Neural progenitor cell (in vitro differentiated cells): Measurements from ENCODE around the gene CNPY4. TPM values are rescaled to one million over a fixed set of nuclear protein-coding genes. Genes with fewer than 3 reads are reported as not detected.

Source experiments
- DNase-seq: peaks from one replicate; pipeline ENCODE4 v3.0.0-alpha.2; 2016; ENCODE audit warnings: low spot score
- H2AFZ ChIP-seq: fragments of 200-600 bp; sonication (generic); replicated peaks from 2 replicates; pipeline ENCODE4 v1.6.1; 2016; ENCODE audit warnings: antibody characterized with exemption
- H3F3A ChIP-seq: fragments of 200-600 bp; sonication (generic); 2 replicates; pipeline ENCODE4 v1.6.1; 2016; ENCODE audit warnings: antibody characterized with exemption, low read depth
- H3K27ac ChIP-seq: fragments of 200-600 bp; sonication (generic); 2 replicates; pipeline ENCODE4 v1.5.1; 2016; ENCODE audit warnings: mild to moderate bottlenecking
- H3K27me3 ChIP-seq: fragments of 200-600 bp; sonication (generic); 2 replicates; pipeline ENCODE4 v1.6.1; 2016; ENCODE audit warnings: mild to moderate bottlenecking, moderate library complexity
- H3K36me3 ChIP-seq: fragments of 200-600 bp; sonication (generic); 2 replicates; pipeline ENCODE4 v1.5.1; 2016
- H3K4me1 ChIP-seq: fragments of 200-600 bp; sonication (generic); 2 replicates; pipeline ENCODE4 v1.6.1; 2016; ENCODE audit warnings: mixed run types
- H3K4me2 ChIP-seq: fragments of 200-600 bp; sonication (generic); 2 replicates; pipeline ENCODE4 v1.6.1; 2016
- H3K4me3 ChIP-seq: fragments of 200-600 bp; sonication (generic); 2 replicates; pipeline ENCODE4 v1.5.1; 2016
- H3K79me2 ChIP-seq: fragments of 200-600 bp; sonication (generic); 2 replicates; pipeline ENCODE4 v1.6.1; 2016; ENCODE audit warnings: low read depth
- H3K9ac ChIP-seq: fragments of 200-600 bp; sonication (generic); 2 replicates; pipeline ENCODE4 v1.6.1; 2016
- H3K9me3 ChIP-seq: fragments of 200-600 bp; sonication (generic); 2 replicates; pipeline ENCODE4 v1.5.1; 2016; ENCODE audit warnings: low read depth
- H4K20me1 ChIP-seq: fragments of 200-600 bp; sonication (generic); 2 replicates; pipeline ENCODE4 v1.6.1; 2016; ENCODE audit warnings: low read depth
- H3K27ac Mint-ChIP-seq: 3 replicates; pipeline ENCODE4 v1.8.0; 2021; ENCODE audit warnings: mixed read lengths
- H3K27me3 Mint-ChIP-seq: 2 replicates; pipeline ENCODE4 v1.8.0; 2022; ENCODE audit warnings: low read depth, mild to moderate bottlenecking, inconsistent platforms, moderate library complexity, mixed read lengths; ENCODE audit not compliant: insufficient read depth
- H3K36me3 Mint-ChIP-seq: 3 replicates; pipeline ENCODE4 v1.8.0; 2021; ENCODE audit warnings: mixed read lengths
- H3K4me1 Mint-ChIP-seq: 3 replicates; pipeline ENCODE4 v1.8.0; 2021; ENCODE audit warnings: mixed read lengths
- H3K4me3 Mint-ChIP-seq: 3 replicates; pipeline ENCODE4 v1.8.0; 2021; ENCODE audit warnings: mild to moderate bottlenecking, moderate library complexity, mixed read lengths
- H3K9me3 Mint-ChIP-seq: 3 replicates; pipeline ENCODE4 v1.8.0; 2020; ENCODE audit warnings: mixed read lengths
- EZH2 ChIP-seq: fragments of 200-600 bp; sonication (generic); IDR thresholded peaks from 2 replicates; pipeline ENCODE4 v1.6.1; 2017; ENCODE audit warnings: antibody characterized with exemption, mild to moderate bottlenecking, moderate library complexity
- EZH2phosphoT487 ChIP-seq: fragments of 200-600 bp; sonication (generic); IDR thresholded peaks from 2 replicates; pipeline ENCODE4 v1.6.1; 2017; ENCODE audit warnings: antibody characterized with exemption
- total RNA-seq: library from RNA; depleted of rRNA; stranded (reverse); fragments of >200 nt; gene quantifications from 2 replicates; pipeline ENCODE4 v1.2.3, GENCODE V29; 2015; ENCODE audit warnings: low replicate concordance
- TF ChIP-seq, protein P1 (sequence below): fragments of 200-600 bp; sonication (generic); IDR thresholded peaks from 2 replicates; pipeline ENCODE4 v1.5.1; 2017; ENCODE audit warnings: antibody characterized with exemption, mild to moderate bottlenecking

CNPY4 gene
- total RNA-seq, 1 donor from 2014 or later = 25.8 TPM

DNA sequence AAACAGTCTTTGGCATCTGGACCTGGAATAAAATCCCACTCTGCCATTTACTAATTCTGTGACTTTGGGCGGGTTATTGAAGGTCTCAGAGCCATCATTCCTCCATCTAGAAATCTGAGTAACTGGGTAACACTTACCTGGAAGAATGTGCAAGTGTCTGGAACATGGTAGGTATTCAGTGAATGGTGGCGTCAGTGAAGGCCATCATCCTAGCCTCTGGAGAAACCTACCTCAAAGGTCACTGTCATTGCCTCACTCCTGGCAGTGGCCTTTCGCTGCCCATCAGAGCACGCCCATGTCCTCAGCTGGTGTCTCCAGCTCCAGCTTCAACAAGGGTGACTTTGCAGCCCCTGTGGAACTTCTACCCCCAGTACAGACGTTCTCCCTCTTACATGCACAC, 44.4 kb downstream of the CNPY4 start:
- H3K36me3 Mint-ChIP-seq = no peaks in the 10 kb centered on the region
- H3K9me3 Mint-ChIP-seq = no peaks in the 10 kb centered on the region
- no peak overlapping the region for H3K4me3 ChIP-seq
- TF ChIP-seq, protein P1, sequence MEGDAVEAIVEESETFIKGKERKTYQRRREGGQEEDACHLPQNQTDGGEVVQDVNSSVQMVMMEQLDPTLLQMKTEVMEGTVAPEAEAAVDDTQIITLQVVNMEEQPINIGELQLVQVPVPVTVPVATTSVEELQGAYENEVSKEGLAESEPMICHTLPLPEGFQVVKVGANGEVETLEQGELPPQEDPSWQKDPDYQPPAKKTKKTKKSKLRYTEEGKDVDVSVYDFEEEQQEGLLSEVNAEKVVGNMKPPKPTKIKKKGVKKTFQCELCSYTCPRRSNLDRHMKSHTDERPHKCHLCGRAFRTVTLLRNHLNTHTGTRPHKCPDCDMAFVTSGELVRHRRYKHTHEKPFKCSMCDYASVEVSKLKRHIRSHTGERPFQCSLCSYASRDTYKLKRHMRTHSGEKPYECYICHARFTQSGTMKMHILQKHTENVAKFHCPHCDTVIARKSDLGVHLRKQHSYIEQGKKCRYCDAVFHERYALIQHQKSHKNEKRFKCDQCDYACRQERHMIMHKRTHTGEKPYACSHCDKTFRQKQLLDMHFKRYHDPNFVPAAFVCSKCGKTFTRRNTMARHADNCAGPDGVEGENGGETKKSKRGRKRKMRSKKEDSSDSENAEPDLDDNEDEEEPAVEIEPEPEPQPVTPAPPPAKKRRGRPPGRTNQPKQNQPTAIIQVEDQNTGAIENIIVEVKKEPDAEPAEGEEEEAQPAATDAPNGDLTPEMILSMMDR = no peak
- TF ChIP-seq EZH2 (no peak), EZH2phosphoT487 (no peak)
- no peak overlapping the region for H2AFZ ChIP-seq
- no peak overlapping the region for H3K4me2 ChIP-seq
- peaks cover 19% of the 10 kb centered on the region for H3K4me1 ChIP-seq
- no peak overlapping the region for H3K27ac Mint-ChIP-seq
- no peak overlapping the region for H3K9ac ChIP-seq
- no peaks in the 10 kb centered on the region for H3K36me3 ChIP-seq
- no peak overlapping the region for H3K4me3 Mint-ChIP-seq
- no peak for DNase-seq
- H3F3A ChIP-seq = peaks cover 24% of the 10 kb centered on the region
- H3K27ac ChIP-seq = no peak overlapping the region
- no peaks in the 10 kb centered on the region for H3K9me3 ChIP-seq
- H3K4me1 Mint-ChIP-seq = peaks cover 34% of the 10 kb centered on the region
- H4K20me1 ChIP-seq = peaks cover under 1% of the 10 kb centered on the region
- peaks cover 26% of the 10 kb centered on the region for H3K27me3 Mint-ChIP-seq
- H3K79me2 ChIP-seq = no peaks in the 10 kb centered on the region
- peaks cover 22% of the 10 kb centered on the region for H3K27me3 ChIP-seq

DNA sequence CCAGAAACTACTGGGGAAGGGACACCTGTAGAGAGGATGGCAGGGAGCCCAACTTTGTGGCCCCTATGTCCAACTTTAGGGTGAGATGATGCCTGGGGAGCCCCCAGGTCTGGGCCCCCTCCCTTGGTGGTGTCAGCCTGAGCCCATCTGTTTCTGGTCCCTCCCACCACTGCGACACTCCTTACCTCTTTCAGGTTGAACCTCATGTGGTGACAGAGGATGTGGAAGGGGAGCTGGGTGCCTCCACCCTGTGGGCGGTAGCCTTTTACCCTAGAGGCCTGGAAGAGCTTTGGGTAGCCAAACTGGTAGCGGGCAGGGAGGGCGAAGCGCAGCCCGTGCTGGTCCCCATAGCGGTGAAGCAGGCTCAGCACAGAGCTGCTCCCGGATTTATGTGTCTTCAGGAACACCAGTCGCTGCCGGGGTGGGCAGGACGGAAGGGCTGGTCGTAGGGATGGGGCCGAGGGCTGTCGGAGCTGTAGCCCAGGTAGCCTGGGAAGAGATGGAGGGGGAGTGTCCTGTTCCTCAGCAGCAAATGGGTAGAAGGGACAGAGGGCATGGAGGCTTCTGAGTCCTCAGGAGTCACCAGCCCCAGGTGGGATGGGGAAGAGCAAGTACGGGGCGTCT, 47.0 kb downstream of the CNPY4 start:
- Histone ChIP-seq H3K79me2 (no peaks in the 10 kb centered on the region), H2AFZ (no peak overlapping the region), H3K27ac (no peak overlapping the region), H3K4me1 (peaks cover 30% of the 10 kb centered on the region), H3K27me3 (peaks cover 32% of the 10 kb centered on the region), H3K4me3 (no peak overlapping the region), H3K4me2 (no peak overlapping the region), H4K20me1 (peaks cover 24% of the 10 kb centered on the region), H3K36me3 (no peaks in the 10 kb centered on the region), H3F3A (peaks cover 34% of the 10 kb centered on the region), H3K9me3 (no peaks in the 10 kb centered on the region), H3K9ac (no peak overlapping the region)
- Mint-ChIP-seq H3K27me3 (peaks cover 24% of the 10 kb centered on the region), H3K4me1 (peaks cover 47% of the 10 kb centered on the region), H3K9me3 (no peaks in the 10 kb centered on the region), H3K4me3 (peak overlapping the region; percentile 80), H3K36me3 (peaks cover 3% of the 10 kb centered on the region), H3K27ac (peak overlapping the region; percentile 38)
- TF ChIP-seq, protein P1 = no peak
- no peak for DNase-seq

DNA sequence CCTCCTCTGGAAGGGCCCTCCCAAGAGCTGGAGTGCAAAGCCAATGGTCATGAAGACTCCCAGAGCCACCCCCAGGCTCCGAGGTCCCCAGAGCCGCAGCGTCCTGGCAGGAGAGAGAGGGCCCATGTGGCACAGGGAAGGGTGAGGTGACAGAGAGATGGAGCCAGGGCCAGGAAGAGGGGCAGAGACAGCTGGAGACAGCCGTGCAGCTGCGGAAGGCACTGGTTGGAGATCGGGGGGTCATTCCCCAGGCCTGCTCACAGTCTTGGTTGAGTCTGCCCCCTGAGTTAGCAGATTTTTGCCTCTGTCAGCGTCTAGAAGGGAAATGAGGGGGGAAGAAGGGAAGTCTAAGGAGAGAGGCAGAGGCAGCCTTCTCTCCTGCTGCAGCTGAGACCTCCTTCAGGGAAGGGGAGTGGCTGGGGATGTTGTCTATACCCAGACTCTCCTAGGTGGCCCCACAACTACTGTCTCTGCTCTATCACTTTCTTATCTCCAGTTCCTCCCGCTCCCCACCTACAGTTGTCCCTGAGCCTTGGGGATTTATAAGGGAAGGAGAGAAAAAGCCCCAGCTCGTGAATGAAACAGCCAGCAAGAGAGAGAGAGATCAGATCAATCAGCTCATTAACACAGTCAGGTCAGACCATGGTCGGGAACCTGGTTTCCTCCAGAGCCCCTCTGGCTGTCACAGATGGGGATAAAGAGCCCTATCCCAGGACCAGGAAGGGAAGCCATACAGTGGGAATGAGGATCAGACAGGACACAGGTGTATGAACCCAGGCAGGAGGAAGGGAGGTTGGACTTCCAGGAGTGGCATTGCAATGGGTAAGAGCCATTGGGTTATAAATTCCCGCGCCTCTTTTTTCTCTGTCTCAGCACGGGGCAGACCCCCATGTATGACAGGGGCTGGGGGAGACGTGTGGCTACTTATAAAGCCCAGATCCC, 47.8 kb downstream of the CNPY4 start:
- Histone ChIP-seq H3K4me3 (peak overlapping the region; percentile 49), H3F3A (peaks cover 39% of the 10 kb centered on the region), H3K9me3 (no peaks in the 10 kb centered on the region), H2AFZ (peak overlapping the region; percentile 78), H3K9ac (no peak overlapping the region), H3K27ac (no peak overlapping the region), H3K4me1 (peaks cover 36% of the 10 kb centered on the region), H3K79me2 (no peaks in the 10 kb centered on the region), H3K4me2 (peak overlapping the region; percentile 89), H3K27me3 (peaks cover 40% of the 10 kb centered on the region), H4K20me1 (peaks cover 32% of the 10 kb centered on the region), H3K36me3 (no peaks in the 10 kb centered on the region)
- DNase-seq = no peak
- Mint-ChIP-seq H3K27ac (peak overlapping the region; percentile 20), H3K36me3 (peaks cover 3% of the 10 kb centered on the region), H3K4me3 (peak overlapping the region; percentile 80), H3K9me3 (no peaks in the 10 kb centered on the region), H3K27me3 (peaks cover 24% of the 10 kb centered on the region), H3K4me1 (peaks cover 49% of the 10 kb centered on the region)
- no peak for TF ChIP-seq EZH2
- TF ChIP-seq EZH2phosphoT487 = no peak
- TF ChIP-seq, protein P1 = no peak
